Measurements from ENCODE around the gene DOK6. TPM values are rescaled to one million over a fixed set of nuclear protein-coding genes. Genes with fewer than 3 reads are reported as not detected.

Gene DOK6
- total RNA-seq, 1 donor from 2014 or later, result 0.43 TPM

GRCh38 chr18:69480460-69480859, 79.8 kb downstream of the DOK6 start:
- no peak overlapping the region for H3K4me3 Mint-ChIP-seq

GRCh38 chr18:69483574-69483973, 82.9 kb downstream of the DOK6 start:
- Mint-ChIP-seq H3K27ac (no peak overlapping the region), H3K9me3 (no peaks in the 10 kb centered on the region), H3K36me3 (peaks cover 1% of the 10 kb centered on the region), H3K27me3 (ENCODE audit: insufficient read depth, low read depth) (peaks cover 3% of the 10 kb centered on the region), H3K4me3 (no peak overlapping the region), H3K4me1 (peaks cover 3% of the 10 kb centered on the region)
- Histone ChIP-seq H3K27me3 (no peaks in the 10 kb centered on the region), H3K9ac (no peak overlapping the region), H3K27ac (no peak overlapping the region), H3K9me3 (ENCODE audit: low read depth) (no peaks in the 10 kb centered on the region), H3K4me2 (no peak overlapping the region), H4K20me1 (ENCODE audit: low read depth) (no peaks in the 10 kb centered on the region), H3K79me2 (ENCODE audit: low read depth) (no peaks in the 10 kb centered on the region), H3K4me3 (no peak overlapping the region), H3K36me3 (no peaks in the 10 kb centered on the region), H3K4me1 (no peaks in the 10 kb centered on the region), H3F3A (ENCODE audit: low read depth) (no peaks in the 10 kb centered on the region), H2AFZ (replicated peaks) (no peak overlapping the region)
- TF ChIP-seq EZH2 (IDR thresholded peaks at IDR 0.05), result no peak
- no peak for TF ChIP-seq CTCF (IDR thresholded peaks at IDR 0.05)
- TF ChIP-seq EZH2phosphoT487 (IDR thresholded peaks at IDR 0.05), result no peak
- no peak for DNase-seq (ENCODE audit: low spot score)

More at GRCh38 chr18:69480460-69480859, 79.8 kb downstream of the DOK6 start:
- TF ChIP-seq EZH2 (IDR thresholded peaks at IDR 0.05), result no peak
- Histone ChIP-seq H3K4me3 (no peak overlapping the region), H3K4me1 (no peaks in the 10 kb centered on the region), H3K36me3 (no peaks in the 10 kb centered on the region), H3K27me3 (no peaks in the 10 kb centered on the region), H3K79me2 (ENCODE audit: low read depth) (no peaks in the 10 kb centered on the region), H2AFZ (replicated peaks) (no peak overlapping the region), H3K9ac (no peak overlapping the region), H4K20me1 (ENCODE audit: low read depth) (no peaks in the 10 kb centered on the region), H3K4me2 (no peak overlapping the region), H3K9me3 (ENCODE audit: low read depth) (no peaks in the 10 kb centered on the region), H3K27ac (no peak overlapping the region), H3F3A (ENCODE audit: low read depth) (no peaks in the 10 kb centered on the region)
- Mint-ChIP-seq H3K9me3 (no peaks in the 10 kb centered on the region), H3K27me3 (ENCODE audit: insufficient read depth, low read depth) (no peaks in the 10 kb centered on the region), H3K4me1 (peaks cover 3% of the 10 kb centered on the region), H3K36me3 (no peaks in the 10 kb centered on the region), H3K27ac (no peak overlapping the region)
- DNase-seq (ENCODE audit: low spot score), result no peak

GRCh38 chr18:69484699-69485396, 84.2 kb downstream of the DOK6 start:
- TF ChIP-seq CTCF (IDR thresholded peaks at IDR 0.05), result peak; percentile 29
- TF ChIP-seq EZH2phosphoT487 (IDR thresholded peaks at IDR 0.05), result no peak
- H3K27ac Mint-ChIP-seq, result no peak overlapping the region
- Histone ChIP-seq H3K36me3 (no peaks in the 10 kb centered on the region), H3K4me1 (no peaks in the 10 kb centered on the region), H3K27me3 (no peaks in the 10 kb centered on the region), H3K9ac (no peak overlapping the region), H3K4me3 (no peak overlapping the region), H4K20me1 (ENCODE audit: low read depth) (no peaks in the 10 kb centered on the region), H3K4me2 (no peak overlapping the region), H3K79me2 (ENCODE audit: low read depth) (no peaks in the 10 kb centered on the region), H3K27ac (no peak overlapping the region), H2AFZ (replicated peaks) (no peak overlapping the region), H3F3A (ENCODE audit: low read depth) (no peaks in the 10 kb centered on the region), H3K9me3 (ENCODE audit: low read depth) (no peaks in the 10 kb centered on the region)
- no peak overlapping the region for H3K4me3 Mint-ChIP-seq
- H3K9me3 Mint-ChIP-seq, result no peaks in the 10 kb centered on the region
- H3K36me3 Mint-ChIP-seq, result peaks cover 1% of the 10 kb centered on the region
- H3K4me1 Mint-ChIP-seq, result peaks cover 3% of the 10 kb centered on the region
- H3K27me3 Mint-ChIP-seq (ENCODE audit: insufficient read depth, low read depth), result peaks cover 4% of the 10 kb centered on the region
- DNase-seq (ENCODE audit: low spot score), result no peak
